ENCODE results near the gene SART1. TPM values are rescaled to one million over a fixed set of nuclear protein-coding genes. Genes with fewer than 3 reads are reported as not detected.

Gene SART1
- total and polyA plus RNA-seq, 2 donors (not counting 1 experiment from before 2014, with no cell fraction given) = 17.4 to 43.3 TPM

DNA sequence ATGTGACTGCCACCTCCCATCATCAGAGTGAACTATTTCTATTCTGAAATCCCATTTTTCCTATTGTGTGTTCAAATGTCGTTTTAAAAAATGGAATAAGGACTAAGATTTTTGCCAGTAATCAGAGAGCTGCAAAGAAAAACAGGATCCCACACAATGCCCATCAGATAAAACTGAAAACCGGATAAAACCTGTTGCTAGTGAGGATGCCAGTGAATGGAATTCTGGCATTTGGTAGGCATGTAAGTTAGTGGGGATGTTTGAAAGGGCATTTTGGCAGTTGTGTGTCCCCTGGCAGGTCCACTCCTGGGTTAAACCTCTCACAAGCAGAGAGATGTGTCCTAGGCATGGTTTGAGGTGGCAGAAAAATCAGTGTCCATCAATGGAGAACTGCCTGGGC is 36.1 kb upstream of the SART1 start:
- no peak overlapping the region for H3K9ac ChIP-seq (ENCODE audit: insufficient read depth, low read length)
- no peak for DNase-seq (ENCODE audit: low read depth in 2 of 2)
- H3K36me3 ChIP-seq (ENCODE audit: control insufficient read depth, insufficient read depth, low read length) = peaks cover 13% of the 10 kb centered on the region
- H4K20me1 ChIP-seq (ENCODE audit: control insufficient read depth, extremely low read depth, insufficient read depth, low read length) = no peaks in the 10 kb centered on the region
- peaks cover 6% of the 10 kb centered on the region for H3K4me1 ChIP-seq (ENCODE audit: control insufficient read depth, extremely low read depth, insufficient read depth, low read length)
- no peak overlapping the region for H3K4me2 ChIP-seq (ENCODE audit: extremely low read depth, insufficient read depth, low read length)
- H3K79me2 ChIP-seq (ENCODE audit: control insufficient read depth, insufficient read depth, low read length) = peaks cover 19% of the 10 kb centered on the region
- no peaks in the 10 kb centered on the region for H3K9me3 ChIP-seq (ENCODE audit: control insufficient read depth, insufficient read depth, low read depth, low read length)
- H2AFZ ChIP-seq (ENCODE audit: low read length) = no peak overlapping the region
- H3K4me3 ChIP-seq (replicated peaks in 1 of 4; ENCODE audit: control extremely low read depth in 1 of 4, insufficient read depth in 1 of 4, low read depth in 3 of 4, low read length in 4 of 4) = no peak overlapping the region
- H3K27ac ChIP-seq (ENCODE audit: insufficient read depth, low read length) = no peak overlapping the region
- H3K27me3 ChIP-seq (ENCODE audit: control insufficient read depth, insufficient read depth, low read length) = no peaks in the 10 kb centered on the region
- TF ChIP-seq CTCF (conservative IDR thresholded peaks at IDR 0.05 in 1 of 2, IDR thresholded peaks at IDR 0.05 in 1 of 2; ENCODE audit: low read depth in 1 of 2, low read length in 2 of 2) (no peak), EZH2 (IDR thresholded peaks at IDR 0.05; ENCODE audit: low read length, missing control alignments) (no peak)

- Histone ChIP-seq H4K20me1 (ENCODE audit: control insufficient read depth, extremely low read depth, insufficient read depth, low read length) (no peaks in the 10 kb centered on the region), H3K9ac (ENCODE audit: insufficient read depth, low read length) (no peak overlapping the region), H3K4me3 (replicated peaks in 1 of 4; ENCODE audit: control extremely low read depth in 1 of 4, insufficient read depth in 1 of 4, low read depth in 3 of 4, low read length in 4 of 4) (no peak overlapping the region), H3K36me3 (ENCODE audit: control insufficient read depth, insufficient read depth, low read length) (peaks cover 4% of the 10 kb centered on the region), H3K79me2 (ENCODE audit: control insufficient read depth, insufficient read depth, low read length) (no peaks in the 10 kb centered on the region), H2AFZ (ENCODE audit: low read length) (no peak overlapping the region), H3K9me3 (ENCODE audit: control insufficient read depth, insufficient read depth, low read depth, low read length) (no peaks in the 10 kb centered on the region), H3K4me1 (ENCODE audit: control insufficient read depth, extremely low read depth, insufficient read depth, low read length) (no peaks in the 10 kb centered on the region), H3K4me2 (ENCODE audit: extremely low read depth, insufficient read depth, low read length) (peak overlapping the region; percentile 40), H3K27ac (ENCODE audit: insufficient read depth, low read length) (no peak overlapping the region), H3K27me3 (ENCODE audit: control insufficient read depth, insufficient read depth, low read length) (no peaks in the 10 kb centered on the region)
- DNase-seq (ENCODE audit: low read depth in 2 of 2) = peak in 1 of 2 donors; percentile 21
- TF ChIP-seq EZH2 (IDR thresholded peaks at IDR 0.05; ENCODE audit: low read length, missing control alignments) = no peak
- no peak for TF ChIP-seq CTCF (conservative IDR thresholded peaks at IDR 0.05 in 1 of 2, IDR thresholded peaks at IDR 0.05 in 1 of 2; ENCODE audit: low read depth in 1 of 2, low read length in 2 of 2)
Measured at GRCh38 chr11:65927904-65928397, 33.6 kb upstream of the SART1 start.

GRCh38 chr11:65928667-65929066 is 32.9 kb upstream of the SART1 start:
- Histone ChIP-seq H2AFZ (ENCODE audit: low read length) (no peak overlapping the region), H4K20me1 (ENCODE audit: control insufficient read depth, extremely low read depth, insufficient read depth, low read length) (no peaks in the 10 kb centered on the region), H3K27ac (ENCODE audit: insufficient read depth, low read length) (no peak overlapping the region), H3K4me1 (ENCODE audit: control insufficient read depth, extremely low read depth, insufficient read depth, low read length) (no peaks in the 10 kb centered on the region), H3K27me3 (ENCODE audit: control insufficient read depth, insufficient read depth, low read length) (no peaks in the 10 kb centered on the region), H3K4me3 (replicated peaks in 1 of 4; ENCODE audit: control extremely low read depth in 1 of 4, insufficient read depth in 1 of 4, low read depth in 3 of 4, low read length in 4 of 4) (no peak overlapping the region), H3K9ac (ENCODE audit: insufficient read depth, low read length) (no peak overlapping the region), H3K9me3 (ENCODE audit: control insufficient read depth, insufficient read depth, low read depth, low read length) (no peaks in the 10 kb centered on the region), H3K79me2 (ENCODE audit: control insufficient read depth, insufficient read depth, low read length) (no peaks in the 10 kb centered on the region), H3K36me3 (ENCODE audit: control insufficient read depth, insufficient read depth, low read length) (peaks cover 4% of the 10 kb centered on the region), H3K4me2 (ENCODE audit: extremely low read depth, insufficient read depth, low read length) (no peak overlapping the region)
- no peak for TF ChIP-seq EZH2 (IDR thresholded peaks at IDR 0.05; ENCODE audit: low read length, missing control alignments)
- TF ChIP-seq CTCF (conservative IDR thresholded peaks at IDR 0.05 in 1 of 2, IDR thresholded peaks at IDR 0.05 in 1 of 2; ENCODE audit: low read depth in 1 of 2, low read length in 2 of 2) = no peak
- DNase-seq (ENCODE audit: low read depth in 2 of 2) = no peak
